Stimulated activated CD4-positive, alpha-beta T cell treated with anti-CD3 and anti-CD28 coated beads, Interleukin-1b, Interleukin-23, amount 100 ng/mL, for 4 hours (primary cell): ENCODE results near the gene PIGB.
"Not testable (repeated sequence)": the region's sequence is repeated elsewhere in the genome, so short reads cannot be mapped to it uniquely, and the experiment has no call there.

Source experiments
- DNase-seq, 2 donors: peaks; one replicate each; pipeline ENCODE4 v3.0.0-alpha.2; 2020; ENCODE audit warnings: low read depth in 2 of 2

Gene PIGB

DNA sequence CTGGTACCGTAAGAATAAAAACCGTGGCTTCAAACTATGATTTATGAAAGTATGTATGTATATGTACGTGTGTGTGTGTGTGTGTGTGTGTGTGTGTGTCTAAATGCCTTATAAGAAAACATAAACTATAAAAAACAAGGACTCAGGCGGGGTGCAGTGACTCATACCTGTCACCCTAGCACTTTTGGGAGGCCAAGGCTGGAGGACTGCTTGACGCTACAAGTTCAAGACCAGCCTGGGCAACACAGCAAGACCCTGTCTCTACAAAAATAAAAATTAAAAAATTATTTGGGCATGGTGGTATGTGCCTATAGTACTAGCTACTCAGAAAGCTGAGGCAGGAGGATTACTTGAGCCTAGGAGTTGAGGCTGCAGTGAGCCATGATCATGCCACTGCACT lies 60.1 kb downstream of the PIGB start:
- no peak for DNase-seq

DNA sequence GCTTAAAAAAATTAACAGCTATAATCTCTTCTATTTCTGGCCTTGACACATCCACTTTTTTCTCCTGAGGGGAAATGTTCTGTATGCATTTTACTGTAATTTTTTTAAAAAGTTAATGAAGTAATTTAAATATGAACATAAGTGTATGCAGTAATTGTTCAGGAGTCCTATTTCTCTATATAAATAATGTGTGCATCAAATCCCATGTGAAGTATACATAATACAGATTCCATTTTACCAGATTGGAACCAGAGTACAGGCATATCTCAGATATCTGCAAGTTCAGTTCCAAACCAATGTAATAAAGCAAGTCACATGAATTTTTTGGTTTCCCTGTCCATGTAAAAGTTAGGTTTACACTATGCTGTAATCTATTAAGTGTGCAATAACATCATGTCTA lies 62.6 kb downstream of the PIGB start:
- no peak for DNase-seq

DNA sequence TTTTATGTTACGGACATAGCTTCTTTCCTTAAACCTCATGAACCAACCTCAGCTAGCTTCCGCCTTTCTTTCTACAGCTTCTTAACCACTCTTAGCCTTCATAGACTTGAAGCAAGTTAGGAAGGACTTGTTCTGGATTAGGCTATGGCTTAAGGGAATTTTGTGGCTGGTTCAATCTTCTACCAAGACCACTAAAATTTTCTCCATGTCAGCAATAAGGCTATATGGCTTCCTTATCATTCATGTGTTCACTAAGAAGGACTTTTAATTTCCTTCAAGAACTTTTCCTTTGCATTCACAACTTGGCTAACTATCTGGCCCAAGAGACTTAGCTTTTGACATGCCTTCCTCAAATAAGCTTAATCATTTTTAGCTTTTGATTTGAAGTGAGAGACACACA lies 64.7 kb downstream of the PIGB start:
- no peak for DNase-seq

DNA sequence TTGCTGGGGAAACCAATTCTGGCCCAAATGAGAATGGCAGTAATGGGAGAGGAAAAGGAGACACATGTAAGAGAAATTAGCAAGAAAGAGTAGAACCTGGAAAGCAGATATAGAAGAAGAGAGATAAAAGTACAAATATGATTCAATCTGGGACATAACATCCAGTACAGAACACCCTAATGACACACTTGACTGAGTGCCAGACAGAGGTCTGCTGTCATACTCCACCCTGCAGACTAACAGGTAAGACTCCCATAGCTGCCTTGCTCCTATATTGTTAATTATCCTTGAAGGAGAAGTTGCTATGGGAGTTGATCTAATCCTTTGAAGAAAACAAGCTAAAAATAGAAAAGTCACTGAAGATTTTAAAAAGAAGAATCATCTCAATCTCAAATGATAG lies 68.0 kb downstream of the PIGB start:
- DNase-seq: no peak

DNA sequence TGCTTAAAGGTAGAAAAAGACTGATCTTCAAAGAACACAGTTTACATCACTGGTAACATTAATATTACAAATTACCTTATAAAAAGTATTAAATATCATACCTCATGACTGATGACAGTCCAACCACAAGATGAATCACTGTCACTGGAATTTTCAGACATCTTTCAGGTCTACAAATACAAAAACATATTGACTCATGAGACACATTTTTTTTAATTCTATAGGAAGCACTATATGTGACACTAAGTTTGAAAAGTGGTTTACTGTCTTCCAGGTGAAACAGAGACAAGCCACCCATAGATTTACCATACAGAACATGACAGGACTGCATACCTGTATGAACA lies 70.2 kb downstream of the PIGB start:
- DNase-seq: no peak

DNA sequence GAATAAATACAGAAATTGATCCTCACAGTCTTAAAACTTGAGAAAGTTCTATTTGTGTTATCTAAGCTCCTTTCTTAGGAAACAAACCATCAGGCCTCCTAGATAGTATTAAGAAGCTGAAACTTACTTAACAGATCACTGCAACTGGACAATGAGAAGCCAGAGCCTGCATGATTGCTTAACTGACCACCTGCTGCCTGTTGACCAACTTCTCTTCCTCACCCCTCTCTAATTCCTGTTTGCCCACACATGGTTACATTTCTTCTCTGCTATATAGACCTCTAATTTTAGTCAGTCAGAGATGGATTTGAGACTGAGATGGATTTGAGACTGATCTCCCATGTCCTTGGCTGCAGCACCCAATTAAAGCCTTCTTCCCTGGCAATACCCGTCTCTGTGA lies 75.7 kb downstream of the PIGB start:
- no peak for DNase-seq

DNA sequence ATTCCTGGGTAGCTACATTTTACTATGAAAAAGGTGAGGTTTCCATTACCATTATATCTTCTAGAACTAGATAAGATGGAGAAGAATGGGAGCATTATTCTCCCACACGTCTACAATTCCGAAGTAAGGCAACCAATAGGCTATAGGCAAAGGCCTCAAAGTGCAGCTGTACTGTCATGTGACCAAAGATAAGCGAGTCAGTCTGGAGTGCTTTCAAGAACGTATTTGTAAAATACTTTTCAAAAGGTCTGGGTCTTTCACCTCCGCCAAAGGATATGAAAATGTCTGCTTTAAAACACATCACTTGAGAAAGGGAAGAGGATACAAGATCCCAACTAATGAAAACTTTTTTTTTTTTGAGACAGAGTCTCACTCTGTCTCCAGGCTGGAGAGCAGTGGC lies 79.2 kb downstream of the PIGB start:
- DNase-seq: no peak

DNA sequence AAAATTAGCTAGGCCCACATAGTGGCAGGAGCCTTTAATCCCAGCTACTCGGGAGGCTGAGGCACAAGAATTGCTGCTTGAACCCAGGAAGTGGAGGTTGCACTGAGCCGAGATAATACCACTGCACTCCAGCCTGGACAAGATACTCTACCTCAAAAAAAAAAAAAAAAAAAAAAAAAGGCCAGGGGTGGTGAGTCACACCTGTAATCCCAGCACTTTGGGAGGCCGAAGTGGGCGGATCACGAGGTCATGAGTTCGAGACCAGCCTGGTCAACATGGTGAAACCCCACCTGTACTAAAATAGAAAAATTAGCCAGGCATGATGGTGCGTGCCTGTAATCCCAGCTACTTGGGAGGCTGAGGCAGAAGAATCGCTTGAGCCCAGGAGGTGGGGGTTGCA lies 81.0 kb downstream of the PIGB start:
- DNase-seq: not testable (repeated sequence)

DNA sequence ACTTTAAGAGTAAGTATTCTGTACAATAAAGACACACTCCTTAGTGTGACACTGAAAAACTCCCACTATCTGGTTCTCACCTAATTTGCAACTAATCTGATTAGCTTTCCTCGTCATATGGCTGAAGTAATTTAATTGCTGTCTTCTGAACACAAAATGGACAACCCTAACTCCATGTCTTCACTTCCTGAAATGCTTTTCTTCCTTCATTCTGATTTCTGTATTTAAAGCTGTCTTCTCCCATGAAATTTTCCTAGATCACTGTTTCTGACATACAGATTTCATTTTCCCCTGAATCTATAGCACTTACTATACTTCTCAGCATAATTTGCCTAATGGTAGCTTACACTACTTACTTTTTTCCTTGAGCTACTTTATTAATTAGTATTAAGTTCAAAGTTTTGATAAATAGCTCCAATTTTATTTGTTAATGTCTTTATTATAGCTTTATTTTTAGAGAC lies 82.8 kb downstream of the PIGB start:
- DNase-seq: no peak

DNA sequence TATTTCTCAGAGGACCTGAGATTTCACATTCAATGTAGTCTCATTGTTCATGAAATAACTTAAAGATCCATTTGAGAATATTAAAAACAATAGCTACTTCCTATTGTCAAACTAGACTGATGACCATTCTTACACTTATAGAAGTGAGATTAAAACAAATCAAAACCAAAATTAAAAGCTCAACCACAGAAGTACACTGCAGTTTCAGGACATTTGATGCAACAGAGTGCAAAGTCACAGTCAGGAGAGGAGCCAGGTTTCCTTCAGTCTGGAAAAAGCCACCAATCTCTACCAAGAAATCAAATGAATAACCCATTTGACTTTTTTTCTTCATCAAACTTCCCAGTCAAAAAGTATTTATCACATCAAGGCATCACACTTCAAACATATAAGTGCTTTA lies 83.7 kb downstream of the PIGB start:
- no peak for DNase-seq

DNA sequence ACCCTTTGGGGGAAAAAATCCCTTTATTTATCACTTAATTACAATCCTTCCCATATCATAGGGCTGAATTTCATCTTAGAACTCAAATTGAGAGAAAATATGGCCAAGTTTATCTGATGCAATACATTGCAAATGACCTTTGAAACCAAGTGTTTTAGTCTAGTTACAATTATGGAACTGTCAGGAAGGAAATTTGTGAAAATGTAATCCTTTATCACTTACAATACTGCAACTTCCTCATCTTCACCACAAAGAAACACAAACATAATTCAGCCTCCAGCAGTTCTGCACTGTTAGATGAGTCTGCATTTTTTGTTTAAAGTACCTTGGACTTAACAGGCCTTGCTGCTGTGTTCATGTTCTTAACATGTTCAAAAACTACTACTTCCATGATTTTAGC lies 84.5 kb downstream of the PIGB start:
- DNase-seq: no peak
